Raji (cell line): ENCODE data around the gene ADCY2.

Experiments used
- POLR2A ChIP-seq: IDR thresholded peaks from 2 replicates; pipeline ENCODE4 v1.6.1; 2011; ENCODE audit warnings: low read depth, low read length, control low read depth; ENCODE audit not compliant: insufficient read depth

Gene ADCY2

DNA sequence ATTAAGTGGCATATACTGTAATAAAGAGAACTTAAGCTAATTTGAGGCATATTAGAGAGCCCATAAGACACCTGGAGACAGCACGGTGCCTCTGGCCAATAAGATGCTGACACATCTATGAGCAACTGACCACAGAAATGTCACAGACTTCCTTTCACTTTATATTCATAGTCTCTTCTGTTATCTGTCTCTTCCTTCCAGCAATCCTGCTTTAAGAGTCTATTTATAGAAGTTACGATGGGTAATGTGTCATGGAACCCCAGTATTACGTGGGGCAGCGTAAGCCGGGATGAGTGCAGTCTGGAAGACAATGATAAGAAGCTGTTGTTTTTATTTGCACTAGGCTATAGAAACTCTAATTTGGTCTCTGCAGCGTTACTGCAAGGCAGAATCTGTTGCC lies 318.2 kb downstream of the ADCY2 start:
- TF ChIP-seq POLR2A: no peak

DNA sequence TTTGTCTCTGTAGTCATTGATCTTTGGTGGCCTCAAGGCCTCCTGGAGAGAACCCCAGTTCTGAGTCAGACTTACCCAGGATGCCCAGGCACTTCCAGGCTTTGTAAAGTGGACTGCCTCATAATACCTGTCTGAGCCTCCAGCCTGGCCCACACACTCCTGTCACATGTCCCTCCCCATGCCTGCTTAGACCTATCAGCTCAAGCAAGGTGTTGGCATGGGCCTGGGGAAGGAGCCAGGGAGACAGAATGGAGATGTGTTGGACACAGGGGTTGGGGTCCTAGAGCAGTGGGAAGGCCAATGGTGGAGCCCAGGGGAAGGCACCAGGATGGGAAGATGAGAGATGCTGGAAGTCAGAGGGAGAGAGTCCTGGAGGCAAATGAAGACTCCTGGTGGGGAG lies 318.8 kb downstream of the ADCY2 start:
- no peak for TF ChIP-seq POLR2A

DNA sequence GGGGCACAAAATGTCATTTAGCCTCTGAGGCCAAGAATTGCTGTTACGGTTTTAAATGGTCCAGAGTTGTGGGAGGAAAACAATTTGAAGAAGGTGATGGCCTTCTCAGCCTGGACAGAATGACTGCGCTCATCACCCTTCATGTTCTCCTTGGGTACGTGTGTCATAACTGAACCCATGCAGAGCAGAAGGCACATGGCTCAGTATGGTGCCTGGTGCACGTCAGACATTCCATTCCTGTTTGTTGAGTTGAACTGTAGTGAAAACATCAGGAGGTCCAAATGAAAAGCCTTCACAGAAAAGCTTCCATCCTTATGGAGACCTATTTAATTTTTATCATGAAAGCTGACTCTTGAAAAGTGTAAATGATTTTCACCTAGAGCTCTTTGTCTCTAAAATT lies 321.8 kb downstream of the ADCY2 start:
- no peak for TF ChIP-seq POLR2A

DNA sequence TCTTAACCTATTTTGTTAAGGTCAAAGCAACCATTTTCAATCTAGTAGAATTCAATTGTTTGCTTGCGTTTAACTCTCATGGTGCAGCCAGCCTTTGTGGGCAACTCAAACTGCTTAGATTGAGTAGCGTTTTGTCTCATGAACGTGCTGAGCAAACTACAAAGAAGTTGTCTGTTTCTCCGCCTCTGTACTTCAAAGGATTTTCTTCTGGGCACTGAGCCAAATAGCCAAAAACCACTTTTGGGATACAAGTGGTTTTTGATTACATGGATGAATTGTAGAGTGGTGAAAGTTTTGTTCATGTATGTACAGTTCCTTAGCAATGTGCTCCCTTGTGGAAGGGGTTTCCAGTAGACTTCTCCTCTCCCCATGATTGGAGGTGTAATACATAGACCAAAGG lies 332.1 kb downstream of the ADCY2 start:
- no peak for TF ChIP-seq POLR2A

DNA sequence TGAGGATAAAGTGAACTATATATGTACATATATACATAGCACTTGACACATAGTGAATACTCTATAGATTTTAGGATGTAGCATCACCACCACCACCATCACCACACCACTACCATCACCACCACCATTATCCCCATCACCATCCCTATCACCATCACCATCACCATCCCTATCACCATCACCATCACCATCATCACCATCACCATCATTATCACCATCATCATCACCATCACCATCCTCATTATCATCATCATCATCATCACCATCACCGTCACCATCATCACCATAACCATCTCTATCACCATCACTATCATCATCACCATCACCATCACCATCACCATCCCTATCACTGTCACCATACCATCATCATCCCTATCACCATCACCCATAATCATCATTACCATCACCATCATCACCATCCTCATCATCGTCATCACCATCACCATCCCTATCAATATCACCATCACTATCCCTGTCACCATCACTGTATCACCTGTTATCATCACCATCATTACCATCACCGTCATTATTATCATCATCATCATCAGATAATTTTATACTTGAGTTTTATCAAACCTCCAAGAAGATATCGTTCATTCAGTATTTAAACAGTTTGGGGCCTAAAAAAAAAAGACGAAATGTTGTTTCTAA lies 345.6 kb downstream of the ADCY2 start:
- TF ChIP-seq POLR2A: no peak

DNA sequence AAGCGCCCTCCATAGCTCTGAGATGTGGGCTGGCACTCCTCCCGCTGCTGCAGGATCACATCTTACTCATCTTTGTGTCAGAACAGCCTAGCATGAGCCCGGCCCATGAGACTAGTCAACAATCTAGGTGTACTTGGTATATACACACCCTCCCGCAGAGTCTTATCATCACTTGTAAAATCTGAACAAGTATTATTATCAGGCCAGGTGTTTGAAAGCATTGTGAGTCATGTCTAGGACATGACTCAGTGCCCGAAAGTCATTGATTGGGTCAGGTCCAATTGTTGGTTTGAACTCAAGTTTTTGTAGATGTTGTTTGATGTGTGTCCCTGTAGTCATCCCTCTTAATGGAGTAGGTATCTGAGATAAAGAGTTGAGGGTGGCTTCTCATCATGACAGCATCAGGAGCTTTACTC lies 346.3 kb downstream of the ADCY2 start:
- no peak for TF ChIP-seq POLR2A

DNA sequence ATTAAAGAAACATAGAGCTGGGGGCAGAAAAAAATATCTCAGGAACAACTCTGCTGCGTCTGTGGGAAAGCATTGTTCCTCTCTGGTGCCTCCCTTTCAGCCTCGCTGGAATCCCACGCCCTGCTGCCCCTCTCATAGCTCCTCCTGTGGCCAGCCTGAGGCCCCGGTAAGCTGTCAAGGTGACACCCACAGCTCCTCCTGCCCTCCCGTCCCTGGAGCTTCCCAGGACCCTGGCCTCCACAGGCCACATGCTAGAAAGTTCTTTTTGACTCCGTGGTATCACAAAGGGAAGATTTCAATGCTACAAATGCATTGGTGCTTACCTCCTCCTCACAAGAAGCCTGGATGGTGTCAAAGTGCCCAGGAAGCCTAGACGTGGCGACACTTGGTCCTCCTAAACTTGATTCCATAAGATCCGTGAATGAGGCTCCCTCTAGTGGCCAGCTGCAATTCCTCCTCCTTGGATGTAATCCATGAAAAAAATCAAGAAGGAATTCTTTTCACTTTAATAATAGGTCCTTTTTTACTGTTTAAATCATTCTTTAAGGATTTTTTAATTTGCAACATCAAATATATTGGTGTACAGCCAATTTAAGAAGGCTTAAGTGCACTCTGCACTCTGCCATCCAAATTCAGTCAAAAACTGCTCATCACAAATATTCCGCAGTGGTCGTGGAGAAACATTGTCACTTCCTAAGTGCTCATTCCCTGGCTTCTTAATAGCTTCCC lies 350.1 kb downstream of the ADCY2 start:
- no peak for TF ChIP-seq POLR2A

DNA sequence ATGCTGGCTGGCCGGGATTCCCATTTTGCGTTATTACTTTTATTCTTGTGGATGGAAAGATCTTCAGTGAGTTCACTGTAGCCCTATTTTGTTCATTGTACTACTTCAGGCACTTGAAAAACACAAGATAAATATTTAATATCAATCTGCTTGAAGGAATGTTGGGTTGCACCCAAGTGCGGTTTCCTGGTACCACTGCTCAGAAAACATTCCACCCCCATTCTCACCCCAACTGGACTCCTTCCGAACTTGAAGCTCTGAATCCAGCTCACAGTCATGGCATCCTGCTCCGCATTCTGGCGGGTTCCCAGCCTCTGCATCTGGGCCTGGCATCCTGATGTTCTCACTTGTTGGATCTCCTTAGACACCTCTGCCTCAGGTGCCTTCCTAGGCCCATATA lies 351.8 kb downstream of the ADCY2 start:
- TF ChIP-seq POLR2A: no peak

DNA sequence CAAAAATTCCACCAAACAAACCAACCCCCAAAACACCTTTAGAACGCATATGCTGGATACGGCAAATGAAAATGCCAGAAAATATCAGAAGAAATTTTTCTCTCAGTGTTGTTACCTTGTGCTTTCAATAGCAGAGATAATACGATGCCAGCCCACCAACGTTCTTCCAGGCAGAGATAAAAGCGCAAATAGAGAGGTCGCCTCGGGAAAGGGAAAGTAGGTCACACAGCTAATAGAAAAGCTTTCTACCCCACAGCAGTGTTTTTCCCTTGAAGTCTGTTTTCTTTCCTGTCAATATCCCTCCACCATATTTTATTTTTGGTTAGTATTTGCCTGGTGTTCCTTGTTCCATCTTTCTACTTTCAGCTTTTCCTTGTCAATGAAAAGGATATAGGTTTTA lies 353.7 kb downstream of the ADCY2 start:
- no peak for TF ChIP-seq POLR2A

DNA sequence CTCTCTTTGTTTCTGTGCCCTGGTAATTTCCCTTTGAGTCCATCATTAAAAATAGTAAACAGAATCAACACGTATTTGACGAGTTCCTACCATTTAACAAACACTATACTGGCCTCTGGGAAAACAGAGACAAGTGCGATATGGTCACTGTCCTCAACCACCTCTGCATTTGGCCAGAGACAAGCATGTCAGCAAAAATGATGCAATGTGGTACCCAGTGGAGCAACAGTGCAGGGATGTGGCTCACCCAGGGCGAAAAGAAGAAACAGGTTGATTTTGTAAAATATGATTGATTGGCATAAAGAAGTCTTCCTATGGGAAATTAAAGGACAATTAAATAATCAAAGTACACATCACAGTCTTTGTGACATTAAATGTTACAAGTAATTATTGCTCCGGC lies 355.9 kb downstream of the ADCY2 start:
- no peak for TF ChIP-seq POLR2A

DNA sequence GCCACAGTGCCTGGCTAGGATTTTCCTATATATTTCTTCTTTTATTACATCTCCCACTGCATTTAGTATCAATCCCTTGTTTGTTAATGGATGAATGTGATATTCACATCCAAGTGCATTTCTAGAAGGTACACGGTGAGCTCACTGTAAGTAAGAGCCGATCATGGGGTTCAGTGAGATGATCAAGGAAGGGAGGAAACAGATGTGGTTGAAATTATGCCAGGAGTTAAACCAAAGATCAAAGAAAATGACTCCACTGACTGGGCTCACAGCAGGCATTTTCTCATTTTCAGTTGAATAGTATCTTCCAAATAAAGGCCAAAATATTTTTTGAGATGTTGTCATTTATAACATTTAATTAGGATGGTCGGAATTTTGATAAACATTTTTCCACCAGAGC lies 357.2 kb downstream of the ADCY2 start:
- TF ChIP-seq POLR2A: no peak

DNA sequence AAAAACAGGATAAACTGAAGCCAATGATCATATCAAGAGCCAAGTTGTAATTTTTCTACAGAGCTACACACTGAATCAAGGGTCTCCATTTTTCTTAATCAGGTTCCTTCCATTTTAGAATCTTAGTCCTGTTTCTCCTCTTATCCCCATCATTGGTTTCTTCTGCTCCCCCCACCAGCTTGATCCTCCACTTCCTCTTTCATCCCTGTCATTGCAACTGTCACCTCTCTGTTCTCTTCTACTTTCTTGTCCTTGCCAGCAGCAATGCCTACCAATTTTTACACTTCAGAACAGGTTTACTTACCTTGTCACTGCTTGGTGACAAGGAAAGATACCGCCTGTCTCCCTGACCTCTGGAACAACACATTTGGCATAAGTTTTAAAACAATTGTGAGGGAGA lies 357.7 kb downstream of the ADCY2 start:
- no peak for TF ChIP-seq POLR2A

DNA sequence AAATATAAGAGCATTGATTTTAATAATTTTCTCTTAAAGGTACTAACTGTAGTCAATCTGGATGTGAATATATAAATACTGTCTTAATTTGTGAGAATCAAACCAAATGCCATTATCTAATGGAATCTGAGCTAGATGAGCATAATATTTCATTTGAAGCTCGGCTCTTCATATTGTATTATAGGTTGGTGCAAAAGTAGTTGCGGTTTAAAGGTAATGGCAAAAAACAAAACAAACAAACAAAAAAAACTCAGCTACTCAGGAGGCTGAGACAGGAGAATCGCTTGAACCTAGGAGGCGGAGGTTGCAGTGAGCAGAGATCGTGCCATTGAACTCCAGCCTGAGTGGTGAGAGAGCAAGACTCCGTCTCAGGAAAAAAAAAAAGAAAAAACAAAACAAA lies 358.6 kb downstream of the ADCY2 start:
- TF ChIP-seq POLR2A: no peak

DNA sequence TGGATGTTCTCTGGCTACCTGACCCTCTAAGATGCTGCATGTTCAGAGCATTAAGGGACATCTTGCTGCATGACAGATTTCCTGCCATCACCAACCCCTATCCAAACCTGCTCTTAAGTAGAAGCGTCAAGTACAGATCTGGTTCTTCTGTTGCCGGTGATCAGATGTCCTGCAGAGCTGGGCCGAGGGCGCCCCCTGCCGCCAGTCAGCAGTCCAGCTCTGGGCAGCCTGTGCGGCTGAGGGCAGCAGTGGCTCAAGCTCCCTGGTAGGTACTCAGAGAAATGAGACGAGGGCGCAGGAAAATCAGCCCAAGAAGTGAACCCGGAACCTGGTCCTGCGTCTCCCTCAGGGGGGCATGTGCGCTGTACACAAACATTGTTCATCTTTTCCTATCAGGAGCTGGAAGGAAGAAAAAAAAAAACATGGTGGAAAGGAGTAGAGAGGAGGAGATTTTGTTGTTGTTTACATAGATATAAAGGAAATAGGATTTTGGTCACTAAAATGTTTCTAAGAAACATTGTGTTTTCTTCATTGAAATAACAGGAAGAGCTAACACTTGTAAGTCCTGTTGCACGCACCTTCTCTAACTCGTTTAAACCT lies 359.2 kb downstream of the ADCY2 start:
- TF ChIP-seq POLR2A: no peak

DNA sequence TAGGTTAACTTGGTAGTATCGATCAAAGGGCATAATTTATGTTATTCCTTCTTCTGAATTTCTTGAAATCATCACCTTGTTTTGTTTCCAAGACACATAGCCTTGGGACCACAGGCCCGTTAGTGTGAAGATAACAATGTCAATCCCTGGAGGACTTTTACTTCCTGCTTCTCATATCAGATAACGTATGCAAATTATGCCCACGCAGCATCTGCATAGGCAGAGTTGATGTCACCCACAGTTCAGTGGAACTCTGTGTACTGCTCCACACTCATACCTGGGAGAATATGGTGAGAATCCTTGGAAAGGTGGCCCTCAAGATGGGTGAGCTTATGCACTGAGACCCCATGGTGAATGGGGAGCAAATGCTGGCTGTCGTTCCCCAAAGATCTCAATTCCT lies 360.0 kb downstream of the ADCY2 start:
- no peak for TF ChIP-seq POLR2A

DNA sequence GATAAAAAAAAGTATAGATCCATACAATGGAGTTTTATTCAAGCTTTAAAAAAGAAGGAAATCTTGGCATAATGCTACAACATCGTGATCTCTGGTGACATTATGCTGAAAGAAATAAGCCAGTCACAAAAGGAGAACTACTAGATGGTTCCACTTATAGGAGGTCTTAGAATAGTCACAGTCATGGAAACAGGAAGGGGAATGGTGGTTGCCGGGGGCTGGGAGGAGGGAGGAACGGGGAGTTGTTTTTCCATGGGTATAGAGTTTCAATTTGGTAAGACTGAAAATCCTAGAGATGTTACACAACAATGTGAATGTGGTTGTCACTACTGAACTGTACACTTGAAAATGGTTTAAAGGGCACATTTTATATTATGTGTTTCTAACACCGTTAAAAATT lies 360.5 kb downstream of the ADCY2 start:
- no peak for TF ChIP-seq POLR2A
